HL-60 (cell line): Measurements from ENCODE around the gene ARG2.

Source experiments
- GABPA ChIP-seq: IDR thresholded peaks from 2 replicates; pipeline ENCODE4 v1.6.1; 2012; ENCODE audit warnings: low read depth
- POLR2AphosphoS5 ChIP-seq: IDR thresholded peaks from 2 replicates; pipeline ENCODE4 v1.6.1; 2012; ENCODE audit warnings: low read depth
- SPI1 ChIP-seq: IDR thresholded peaks from 2 replicates; pipeline ENCODE4 v1.6.1; 2012; ENCODE audit warnings: low read depth, mild to moderate bottlenecking, borderline replicate concordance
- TF ChIP-seq, protein P1 (sequence below): IDR thresholded peaks from one replicate; pipeline ENCODE4 v1.5.1; 2011; ENCODE audit warnings: low read length, control low read depth, inconsistent platforms; ENCODE audit not compliant: insufficient read depth
- TF ChIP-seq, protein P2 (sequence below): IDR thresholded peaks from 2 replicates; pipeline ENCODE4 v1.6.1; 2012; ENCODE audit warnings: low read depth; ENCODE audit not compliant: insufficient replicate concordance

DNA sequence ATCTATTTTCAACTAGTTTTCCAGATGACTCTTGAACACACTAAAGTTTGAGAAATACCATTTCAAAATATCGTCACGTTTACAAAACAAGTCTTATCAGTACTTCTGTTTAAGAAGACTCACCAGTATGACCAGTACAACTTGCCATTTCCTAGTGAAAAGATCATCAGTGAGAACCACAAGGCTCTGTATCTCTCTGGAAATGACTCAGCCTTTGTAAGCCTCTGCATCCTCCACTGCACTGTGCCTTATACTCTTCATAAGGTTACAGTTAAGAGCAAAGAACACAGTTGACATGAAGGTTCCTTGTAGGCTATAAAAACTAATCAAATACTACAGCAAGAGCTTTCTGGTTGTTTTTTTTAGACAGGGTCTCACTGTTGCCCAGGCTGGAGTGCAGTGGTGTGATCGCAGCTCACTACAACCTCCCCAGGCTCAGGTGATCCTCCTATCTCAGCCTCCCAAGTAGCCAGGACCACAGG lies 60.4 kb downstream of the ARG2 start:
- TF ChIP-seq POLR2AphosphoS5 = no peak
- TF ChIP-seq, protein P1, sequence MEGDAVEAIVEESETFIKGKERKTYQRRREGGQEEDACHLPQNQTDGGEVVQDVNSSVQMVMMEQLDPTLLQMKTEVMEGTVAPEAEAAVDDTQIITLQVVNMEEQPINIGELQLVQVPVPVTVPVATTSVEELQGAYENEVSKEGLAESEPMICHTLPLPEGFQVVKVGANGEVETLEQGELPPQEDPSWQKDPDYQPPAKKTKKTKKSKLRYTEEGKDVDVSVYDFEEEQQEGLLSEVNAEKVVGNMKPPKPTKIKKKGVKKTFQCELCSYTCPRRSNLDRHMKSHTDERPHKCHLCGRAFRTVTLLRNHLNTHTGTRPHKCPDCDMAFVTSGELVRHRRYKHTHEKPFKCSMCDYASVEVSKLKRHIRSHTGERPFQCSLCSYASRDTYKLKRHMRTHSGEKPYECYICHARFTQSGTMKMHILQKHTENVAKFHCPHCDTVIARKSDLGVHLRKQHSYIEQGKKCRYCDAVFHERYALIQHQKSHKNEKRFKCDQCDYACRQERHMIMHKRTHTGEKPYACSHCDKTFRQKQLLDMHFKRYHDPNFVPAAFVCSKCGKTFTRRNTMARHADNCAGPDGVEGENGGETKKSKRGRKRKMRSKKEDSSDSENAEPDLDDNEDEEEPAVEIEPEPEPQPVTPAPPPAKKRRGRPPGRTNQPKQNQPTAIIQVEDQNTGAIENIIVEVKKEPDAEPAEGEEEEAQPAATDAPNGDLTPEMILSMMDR = no peak
- TF ChIP-seq, protein P2, sequence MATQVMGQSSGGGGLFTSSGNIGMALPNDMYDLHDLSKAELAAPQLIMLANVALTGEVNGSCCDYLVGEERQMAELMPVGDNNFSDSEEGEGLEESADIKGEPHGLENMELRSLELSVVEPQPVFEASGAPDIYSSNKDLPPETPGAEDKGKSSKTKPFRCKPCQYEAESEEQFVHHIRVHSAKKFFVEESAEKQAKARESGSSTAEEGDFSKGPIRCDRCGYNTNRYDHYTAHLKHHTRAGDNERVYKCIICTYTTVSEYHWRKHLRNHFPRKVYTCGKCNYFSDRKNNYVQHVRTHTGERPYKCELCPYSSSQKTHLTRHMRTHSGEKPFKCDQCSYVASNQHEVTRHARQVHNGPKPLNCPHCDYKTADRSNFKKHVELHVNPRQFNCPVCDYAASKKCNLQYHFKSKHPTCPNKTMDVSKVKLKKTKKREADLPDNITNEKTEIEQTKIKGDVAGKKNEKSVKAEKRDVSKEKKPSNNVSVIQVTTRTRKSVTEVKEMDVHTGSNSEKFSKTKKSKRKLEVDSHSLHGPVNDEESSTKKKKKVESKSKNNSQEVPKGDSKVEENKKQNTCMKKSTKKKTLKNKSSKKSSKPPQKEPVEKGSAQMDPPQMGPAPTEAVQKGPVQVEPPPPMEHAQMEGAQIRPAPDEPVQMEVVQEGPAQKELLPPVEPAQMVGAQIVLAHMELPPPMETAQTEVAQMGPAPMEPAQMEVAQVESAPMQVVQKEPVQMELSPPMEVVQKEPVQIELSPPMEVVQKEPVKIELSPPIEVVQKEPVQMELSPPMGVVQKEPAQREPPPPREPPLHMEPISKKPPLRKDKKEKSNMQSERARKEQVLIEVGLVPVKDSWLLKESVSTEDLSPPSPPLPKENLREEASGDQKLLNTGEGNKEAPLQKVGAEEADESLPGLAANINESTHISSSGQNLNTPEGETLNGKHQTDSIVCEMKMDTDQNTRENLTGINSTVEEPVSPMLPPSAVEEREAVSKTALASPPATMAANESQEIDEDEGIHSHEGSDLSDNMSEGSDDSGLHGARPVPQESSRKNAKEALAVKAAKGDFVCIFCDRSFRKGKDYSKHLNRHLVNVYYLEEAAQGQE = no peak
- no peak for TF ChIP-seq GABPA
- no peak for TF ChIP-seq SPI1
